Measurements from ENCODE around the gene ZNF654.
"Not testable (repeated sequence)": the region's sequence is repeated elsewhere in the genome, so short reads cannot be mapped to it uniquely, and the experiment has no call there.

The ZNF654 gene

GRCh38 chr3:88061746-88062145 is 2.7 kb downstream of the ZNF654 start:
- DNase-seq = no peak

- no peak for DNase-seq
Measured at GRCh38 chr3:88075072-88075471, 16.0 kb downstream of the ZNF654 start.

- DNase-seq = no peak
Measured at GRCh38 chr3:88075497-88075896, 16.4 kb downstream of the ZNF654 start.

- no peak for DNase-seq
Measured at GRCh38 chr3:88076712-88077111, 17.7 kb downstream of the ZNF654 start.

- DNase-seq = no peak
Measured at GRCh38 chr3:88078932-88079331, 19.9 kb downstream of the ZNF654 start.

- no peak for DNase-seq
Measured at GRCh38 chr3:88082854-88083253, 23.8 kb downstream of the ZNF654 start.

- no peak for DNase-seq
Measured at GRCh38 chr3:88084097-88084501, 25.0 kb downstream of the ZNF654 start.

- no peak for DNase-seq
Measured at GRCh38 chr3:88090681-88091080, 31.6 kb downstream of the ZNF654 start.

GRCh38 chr3:88092270-88092669 is 33.2 kb downstream of the ZNF654 start:
- DNase-seq = no peak

GRCh38 chr3:88093266-88093665 is 34.2 kb downstream of the ZNF654 start:
- DNase-seq = no peak

GRCh38 chr3:88101142-88101541 is 42.1 kb downstream of the ZNF654 start:
- DNase-seq = no peak

GRCh38 chr3:88105325-88105724 is 46.3 kb downstream of the ZNF654 start:
- DNase-seq = no peak

- DNase-seq = no peak
Measured at GRCh38 chr3:88112289-88112688, 53.2 kb downstream of the ZNF654 start.

GRCh38 chr3:88113311-88114162 is 54.5 kb downstream of the ZNF654 start:
- peak; percentile 80 for DNase-seq

- DNase-seq = no peak
Measured at GRCh38 chr3:88114878-88115549, 56.0 kb downstream of the ZNF654 start.

- no peak for DNase-seq
Measured at GRCh38 chr3:88117683-88118082, 58.6 kb downstream of the ZNF654 start.

- DNase-seq = not testable (repeated sequence)
Measured at GRCh38 chr3:88118603-88119002, 59.5 kb downstream of the ZNF654 start.

GRCh38 chr3:88123526-88123925 is 64.5 kb downstream of the ZNF654 start:
- no peak for DNase-seq

- DNase-seq = no peak
Measured at GRCh38 chr3:88131695-88132094, 72.6 kb downstream of the ZNF654 start.

GRCh38 chr3:88132894-88133293 is 73.8 kb downstream of the ZNF654 start:
- DNase-seq = no peak

- no peak for DNase-seq
Measured at GRCh38 chr3:88133711-88134263, 74.7 kb downstream of the ZNF654 start.

GRCh38 chr3:88137836-88138235 is 78.8 kb downstream of the ZNF654 start:
- no peak for DNase-seq

GRCh38 chr3:88141458-88142083 is 82.5 kb downstream of the ZNF654 start:
- DNase-seq = no peak
